ENCODE data around the gene NT5C1A. TPM values are rescaled to one million over a fixed set of nuclear protein-coding genes. Genes with fewer than 3 reads are reported as not detected.

Gene NT5C1A
- total RNA-seq, 2 donors from 2014 or later, result 0.31 to 0.70 TPM

DNA sequence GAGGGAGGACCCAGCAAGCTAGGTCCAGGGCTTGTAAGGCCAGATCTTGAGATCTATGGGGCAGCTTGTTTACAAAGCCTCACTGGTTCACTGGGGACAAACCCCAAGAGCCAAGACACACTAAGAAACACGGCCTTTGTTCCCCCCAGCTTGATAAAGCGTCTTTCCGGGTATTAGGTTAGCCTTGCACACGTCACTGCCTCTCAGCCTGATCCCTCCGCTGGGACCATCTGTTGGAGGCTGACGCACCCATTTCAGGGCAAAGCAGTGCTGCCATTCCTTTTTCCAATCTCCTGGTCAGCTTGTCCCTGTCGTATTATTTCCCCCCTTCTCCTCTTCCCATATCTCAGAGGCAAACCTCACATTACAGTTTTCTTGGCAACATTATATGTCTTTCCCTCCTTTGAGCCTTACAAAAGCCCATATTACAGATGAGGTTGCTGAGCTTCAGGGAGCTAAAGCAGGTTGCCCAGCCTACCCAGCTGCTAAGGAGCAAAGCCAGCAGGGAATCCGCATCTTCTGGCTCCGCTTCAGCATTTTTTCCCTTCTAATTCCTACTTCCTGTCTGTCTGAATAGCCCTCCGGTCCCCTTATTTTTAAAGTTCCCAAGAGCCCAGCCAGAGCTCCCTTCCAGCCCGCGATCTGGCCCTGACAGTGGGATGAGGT, 36.6 kb downstream of the NT5C1A start:
- H3K27me3 Mint-ChIP-seq, result peaks cover 58% of the 10 kb centered on the region
- no peaks in the 10 kb centered on the region for H3K9me3 ChIP-seq (ENCODE audit: control insufficient read depth, low read length, poor library complexity, severe bottlenecking)
- H3K27ac Mint-ChIP-seq, result no peak overlapping the region
- no peak for ATAC-seq
- H3K4me1 Mint-ChIP-seq, result peaks cover 15% of the 10 kb centered on the region
- DNase-seq, result no peak
- H3K4me3 Mint-ChIP-seq, result no peak overlapping the region
- H3K36me3 Mint-ChIP-seq (ENCODE audit: low read depth), result peaks cover 2% of the 10 kb centered on the region

DNA sequence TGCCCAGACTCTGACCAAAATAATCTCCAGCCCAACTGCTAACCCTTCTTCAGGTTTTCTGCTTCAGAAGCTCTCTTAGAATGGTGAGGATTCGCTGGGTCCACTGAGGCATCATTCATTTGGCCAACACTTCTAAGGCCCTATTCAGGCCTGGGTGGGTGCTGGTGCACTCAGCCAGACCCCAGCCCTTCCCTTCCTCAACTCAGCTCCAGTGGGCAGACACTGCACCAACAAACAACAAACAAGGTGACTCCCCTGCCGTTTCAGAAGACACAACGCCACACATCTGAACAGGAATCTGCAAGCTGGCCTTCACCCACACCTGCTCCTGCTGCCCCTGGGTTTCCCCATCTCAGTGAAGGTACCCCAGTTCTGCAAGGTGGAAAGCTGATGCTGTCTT, 38.5 kb downstream of the NT5C1A start:
- H3K36me3 Mint-ChIP-seq (ENCODE audit: low read depth), result peaks cover 2% of the 10 kb centered on the region
- ATAC-seq, result no peak
- no peak for DNase-seq
- no peak overlapping the region for H3K27ac Mint-ChIP-seq
- H3K4me1 Mint-ChIP-seq, result peaks cover 15% of the 10 kb centered on the region
- peaks cover 60% of the 10 kb centered on the region for H3K27me3 Mint-ChIP-seq
- no peaks in the 10 kb centered on the region for H3K9me3 ChIP-seq (ENCODE audit: control insufficient read depth, low read length, poor library complexity, severe bottlenecking)
- no peak overlapping the region for H3K4me3 Mint-ChIP-seq

DNA sequence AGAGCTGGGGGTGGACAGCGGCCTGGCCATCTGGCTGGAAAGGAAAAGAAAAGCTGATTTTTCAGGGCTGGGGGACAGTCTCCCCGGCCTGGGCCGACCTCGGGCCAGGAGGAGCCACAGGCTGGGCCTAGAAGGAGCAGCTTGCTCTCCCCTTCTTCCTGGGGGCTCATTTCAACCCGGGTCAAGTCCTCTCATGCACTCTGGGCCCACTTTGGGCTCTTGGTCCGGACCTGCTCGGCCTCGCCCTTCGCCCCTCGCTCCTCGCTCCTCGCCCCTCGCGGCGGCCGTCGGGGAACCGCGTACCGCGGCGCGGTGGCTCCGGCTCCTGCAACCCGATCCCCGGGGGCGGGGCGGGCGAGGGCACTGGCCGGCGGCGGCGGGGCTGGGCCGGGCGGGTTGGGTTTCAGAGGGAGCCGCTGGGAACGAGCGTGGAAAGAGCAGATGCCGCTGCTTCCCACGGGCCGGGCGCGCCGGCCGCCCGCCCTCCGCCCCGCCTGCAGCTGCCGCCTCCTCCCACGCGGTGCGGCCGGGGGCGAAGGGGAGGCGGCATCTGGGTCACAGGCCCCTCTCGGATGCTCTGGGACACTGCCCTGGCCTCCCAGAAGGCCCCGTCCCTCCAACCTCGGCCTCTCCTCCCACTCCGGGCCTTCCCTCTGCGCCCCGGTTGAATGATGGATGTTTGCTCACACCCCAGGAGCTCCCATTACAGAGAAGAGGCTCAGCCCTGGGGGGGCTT, 39.1 kb downstream of the NT5C1A start:
- Mint-ChIP-seq H3K27me3 (peaks cover 56% of the 10 kb centered on the region), H3K4me1 (peaks cover 15% of the 10 kb centered on the region), H3K4me3 (no peak overlapping the region), H3K36me3 (ENCODE audit: low read depth) (peaks cover 2% of the 10 kb centered on the region), H3K27ac (no peak overlapping the region)
- no peaks in the 10 kb centered on the region for H3K9me3 ChIP-seq (ENCODE audit: control insufficient read depth, low read length, poor library complexity, severe bottlenecking)
- ATAC-seq, result no peak
- DNase-seq, result no peak

DNA sequence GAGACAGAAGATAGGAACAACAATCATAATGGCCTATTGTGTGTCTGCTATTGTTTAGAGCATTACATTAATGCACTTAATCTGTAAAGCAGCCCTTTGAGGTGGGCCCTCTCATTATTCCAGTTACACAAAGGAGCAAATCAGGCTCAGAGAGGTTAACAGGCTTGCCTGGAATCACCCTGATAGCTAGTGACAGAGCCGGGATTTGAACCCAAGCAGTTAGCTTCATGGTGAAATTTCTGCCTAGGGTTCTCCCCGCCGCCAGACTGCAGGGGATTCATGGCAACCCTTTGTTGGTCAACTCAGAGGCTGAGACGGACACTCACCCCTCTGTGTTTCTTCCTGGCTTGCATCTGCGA, 39.6 kb downstream of the NT5C1A start:
- H3K27ac Mint-ChIP-seq, result no peak overlapping the region
- no peaks in the 10 kb centered on the region for H3K9me3 ChIP-seq (ENCODE audit: control insufficient read depth, low read length, poor library complexity, severe bottlenecking)
- no peak for DNase-seq
- H3K36me3 Mint-ChIP-seq (ENCODE audit: low read depth), result peaks cover 2% of the 10 kb centered on the region
- H3K4me1 Mint-ChIP-seq, result peaks cover 15% of the 10 kb centered on the region
- no peak overlapping the region for H3K4me3 Mint-ChIP-seq
- H3K27me3 Mint-ChIP-seq, result peaks cover 51% of the 10 kb centered on the region
- no peak for ATAC-seq

DNA sequence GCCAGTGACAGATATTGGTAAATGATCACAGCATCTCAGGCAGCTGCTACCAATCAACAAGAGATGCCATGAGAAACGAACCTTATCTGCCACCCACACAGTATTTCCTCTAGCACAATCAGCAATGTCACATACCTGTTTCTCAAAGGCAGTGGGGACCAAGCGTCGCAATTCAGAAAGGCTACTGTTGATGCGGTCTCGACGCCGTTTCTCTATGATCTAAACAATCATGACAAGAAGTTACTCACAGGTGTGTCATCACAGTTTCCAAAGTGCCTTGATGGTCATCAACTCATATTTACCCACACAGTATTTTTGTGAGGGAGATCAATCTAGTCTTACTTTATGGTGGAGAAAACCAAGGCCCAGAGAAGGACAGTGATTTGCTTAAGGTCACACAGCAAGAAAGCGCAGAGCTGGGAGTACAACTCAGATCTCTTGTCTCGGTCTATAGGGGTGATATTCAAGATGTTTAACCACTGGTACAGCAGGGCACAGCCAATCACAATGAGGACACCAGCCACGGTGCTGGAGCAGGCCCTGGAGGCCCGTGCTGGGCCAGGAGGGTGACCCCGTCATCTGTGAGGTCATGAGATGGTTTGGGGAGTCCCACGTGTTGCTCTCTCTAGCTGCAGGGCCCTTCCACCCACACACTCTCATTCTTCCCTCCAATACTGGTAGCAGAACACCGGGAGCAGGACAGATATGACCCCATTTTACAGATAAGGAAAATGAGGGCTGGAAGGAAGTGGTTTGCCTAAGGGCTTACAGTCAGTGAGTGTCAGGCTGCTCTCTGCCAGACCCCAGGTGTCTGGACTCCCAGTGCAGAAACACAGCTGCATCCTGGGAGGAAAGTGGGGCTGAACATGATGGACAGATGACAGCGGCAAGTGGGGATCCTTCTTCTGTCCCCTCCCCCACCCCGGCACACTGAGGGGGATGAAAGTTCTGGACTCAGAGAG, 40.3 kb downstream of the NT5C1A start:
- Mint-ChIP-seq H3K27ac (no peak overlapping the region), H3K27me3 (peaks cover 47% of the 10 kb centered on the region), H3K4me1 (peaks cover 15% of the 10 kb centered on the region), H3K4me3 (no peak overlapping the region), H3K36me3 (ENCODE audit: low read depth) (peaks cover 2% of the 10 kb centered on the region)
- no peak for DNase-seq
- no peaks in the 10 kb centered on the region for H3K9me3 ChIP-seq (ENCODE audit: control insufficient read depth, low read length, poor library complexity, severe bottlenecking)
- peak; percentile 32 for ATAC-seq

DNA sequence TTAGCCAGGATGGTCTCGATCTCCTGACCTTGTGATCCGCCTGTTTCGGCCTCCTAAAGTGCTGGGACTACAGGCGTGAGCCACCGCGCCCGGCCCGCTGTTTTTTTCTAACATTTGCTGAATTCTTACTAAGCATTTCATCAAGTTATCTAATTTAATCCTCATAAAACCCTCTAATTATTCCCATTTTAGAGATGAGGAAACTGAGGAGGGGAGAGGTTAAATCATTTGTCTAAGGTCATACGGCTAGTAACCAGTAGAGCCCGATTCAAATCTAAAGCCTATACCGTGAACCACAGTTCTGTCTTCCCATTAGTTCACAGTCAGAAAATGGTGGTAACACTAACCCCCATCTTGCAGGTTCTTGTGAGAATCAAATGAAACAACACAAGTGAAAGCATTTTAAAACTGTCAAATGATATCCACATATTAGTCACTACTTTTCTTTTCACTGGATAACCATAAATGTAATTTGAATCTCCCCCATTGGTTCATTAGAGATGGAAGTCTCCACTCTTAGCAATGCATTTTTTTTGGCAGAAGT, 43.0 kb downstream of the NT5C1A start:
- Mint-ChIP-seq H3K36me3 (ENCODE audit: low read depth) (peaks cover 2% of the 10 kb centered on the region), H3K4me1 (peaks cover 17% of the 10 kb centered on the region), H3K27ac (no peak overlapping the region), H3K27me3 (peaks cover 34% of the 10 kb centered on the region), H3K4me3 (no peak overlapping the region)
- DNase-seq, result no peak
- no peaks in the 10 kb centered on the region for H3K9me3 ChIP-seq (ENCODE audit: control insufficient read depth, low read length, poor library complexity, severe bottlenecking)
- ATAC-seq, result no peak

DNA sequence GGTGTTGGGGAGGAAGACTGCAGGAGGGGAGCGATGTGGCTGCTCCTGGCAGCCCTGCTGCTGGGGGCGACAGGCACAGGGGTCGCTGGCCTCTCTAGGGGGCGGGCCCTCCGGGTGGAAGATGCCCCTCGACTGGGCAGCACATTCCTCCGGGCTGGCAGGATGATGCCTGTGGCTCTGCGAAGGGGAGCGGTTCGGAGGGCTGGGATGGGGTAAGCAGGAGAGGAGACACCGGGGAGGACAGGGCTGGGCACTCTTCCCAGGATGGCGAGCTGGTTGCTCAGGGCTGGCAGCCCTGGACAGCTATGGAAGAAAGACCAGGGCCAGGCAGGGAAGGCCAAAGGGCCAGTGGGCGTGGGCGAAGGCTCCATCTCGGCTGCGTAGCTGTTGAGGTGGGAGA, 45.3 kb downstream of the NT5C1A start:
- no peak overlapping the region for H3K4me3 Mint-ChIP-seq
- no peak overlapping the region for H3K27ac Mint-ChIP-seq
- H3K9me3 ChIP-seq (ENCODE audit: control insufficient read depth, low read length, poor library complexity, severe bottlenecking), result no peaks in the 10 kb centered on the region
- DNase-seq, result no peak
- H3K36me3 Mint-ChIP-seq (ENCODE audit: low read depth), result peaks cover 4% of the 10 kb centered on the region
- H3K27me3 Mint-ChIP-seq, result peaks cover 38% of the 10 kb centered on the region
- ATAC-seq, result no peak
- H3K4me1 Mint-ChIP-seq, result peaks cover 10% of the 10 kb centered on the region

DNA sequence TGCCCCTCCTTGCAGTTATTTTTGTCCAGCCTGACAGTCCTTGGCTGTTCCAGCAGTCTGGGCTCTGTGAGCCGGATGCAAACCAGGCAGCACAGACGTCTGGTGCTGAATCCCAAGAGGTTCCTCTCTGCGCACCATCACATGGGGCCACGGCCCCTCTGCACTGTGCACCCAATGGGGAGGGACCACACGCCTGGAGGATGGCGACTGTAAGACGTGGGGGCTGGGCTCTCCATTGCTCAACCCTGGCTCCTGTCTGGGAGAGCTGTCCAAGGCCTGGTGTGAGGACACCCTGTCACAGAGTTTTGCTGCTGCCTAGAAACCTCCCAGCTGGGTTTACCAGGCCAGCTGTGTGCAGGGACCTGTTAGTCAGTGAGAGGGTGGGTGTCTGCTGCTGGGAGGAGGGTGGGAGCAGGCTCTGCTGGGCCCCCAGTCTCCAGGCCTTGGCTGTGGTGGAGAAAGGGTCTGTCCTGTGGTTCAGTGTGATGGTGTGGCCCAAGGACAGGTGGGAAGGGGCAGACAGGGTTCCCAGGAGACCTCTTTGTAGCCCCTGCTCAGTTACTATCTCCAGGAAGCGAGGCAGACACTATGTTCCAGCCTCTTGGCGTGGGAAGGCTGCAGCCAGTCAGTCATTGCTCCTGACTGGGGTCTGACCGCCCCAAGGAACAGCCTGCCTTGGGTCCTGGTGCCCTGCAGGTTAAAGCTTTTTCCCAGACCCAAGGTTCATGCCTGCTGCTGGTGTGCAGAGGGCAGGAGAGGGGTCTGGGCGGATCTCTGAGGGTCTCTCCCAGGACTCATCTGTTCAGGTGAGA, 46.2 kb downstream of the NT5C1A start:
- no peaks in the 10 kb centered on the region for H3K9me3 ChIP-seq (ENCODE audit: control insufficient read depth, low read length, poor library complexity, severe bottlenecking)
- ATAC-seq (no peak), DNase-seq (no peak)
- no peak overlapping the region for H3K27ac Mint-ChIP-seq
- H3K27me3 Mint-ChIP-seq, result peaks cover 29% of the 10 kb centered on the region
- peaks cover 4% of the 10 kb centered on the region for H3K4me1 Mint-ChIP-seq
- H3K4me3 Mint-ChIP-seq, result no peak overlapping the region
- H3K36me3 Mint-ChIP-seq (ENCODE audit: low read depth), result peaks cover 4% of the 10 kb centered on the region

DNA sequence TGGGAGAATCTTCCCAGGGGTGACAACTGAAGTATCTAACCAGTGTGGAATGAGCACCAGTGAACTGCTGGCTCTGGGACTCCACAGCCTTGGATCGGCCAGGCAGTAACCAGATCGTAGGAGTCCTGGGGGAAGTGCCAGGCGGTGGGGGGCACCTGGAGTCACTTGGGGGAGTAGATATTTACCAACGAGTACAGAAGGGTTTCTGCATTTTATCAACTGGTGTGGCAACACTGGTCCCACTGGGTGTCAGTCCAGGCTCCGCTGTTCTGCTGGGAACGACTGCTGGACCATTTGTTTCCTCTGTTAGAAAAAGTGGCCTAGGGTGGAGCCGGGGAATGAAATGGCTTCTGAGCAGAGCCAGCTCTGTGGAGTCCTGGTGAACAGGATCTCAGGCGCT, 46.9 kb downstream of the NT5C1A start:
- H3K9me3 ChIP-seq (ENCODE audit: control insufficient read depth, low read length, poor library complexity, severe bottlenecking), result no peaks in the 10 kb centered on the region
- Mint-ChIP-seq H3K27me3 (peaks cover 24% of the 10 kb centered on the region), H3K4me3 (no peak overlapping the region), H3K36me3 (ENCODE audit: low read depth) (peaks cover 4% of the 10 kb centered on the region), H3K4me1 (peaks cover 4% of the 10 kb centered on the region), H3K27ac (no peak overlapping the region)
- ATAC-seq, result no peak
- no peak for DNase-seq

DNA sequence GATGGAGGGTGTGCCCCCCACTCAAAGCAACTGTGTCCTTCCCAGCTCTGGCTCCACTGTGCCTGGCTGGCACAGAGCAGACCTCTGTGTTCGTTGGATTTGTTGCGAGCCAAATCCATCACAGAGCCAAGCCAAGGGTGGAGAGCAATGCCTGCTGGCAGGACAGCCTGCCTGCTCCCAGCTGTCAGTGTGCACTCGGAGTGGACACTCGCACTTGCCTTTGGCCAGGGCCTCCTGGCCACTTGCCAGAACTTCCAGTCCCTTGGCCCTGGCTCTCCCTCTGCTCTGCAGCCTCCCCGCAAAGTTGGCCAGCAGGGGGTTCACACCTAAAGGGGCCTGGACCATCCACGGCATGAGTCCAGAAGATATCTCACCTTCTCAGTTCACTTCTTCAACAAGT, 48.9 kb downstream of the NT5C1A start:
- H3K9me3 ChIP-seq (ENCODE audit: control insufficient read depth, low read length, poor library complexity, severe bottlenecking), result no peaks in the 10 kb centered on the region
- no peak overlapping the region for H3K27ac Mint-ChIP-seq
- ATAC-seq (no peak), DNase-seq (no peak)
- H3K27me3 Mint-ChIP-seq, result peaks cover 28% of the 10 kb centered on the region
- peaks cover 4% of the 10 kb centered on the region for H3K36me3 Mint-ChIP-seq (ENCODE audit: low read depth)
- peaks cover 2% of the 10 kb centered on the region for H3K4me1 Mint-ChIP-seq
- H3K4me3 Mint-ChIP-seq, result no peak overlapping the region

DNA sequence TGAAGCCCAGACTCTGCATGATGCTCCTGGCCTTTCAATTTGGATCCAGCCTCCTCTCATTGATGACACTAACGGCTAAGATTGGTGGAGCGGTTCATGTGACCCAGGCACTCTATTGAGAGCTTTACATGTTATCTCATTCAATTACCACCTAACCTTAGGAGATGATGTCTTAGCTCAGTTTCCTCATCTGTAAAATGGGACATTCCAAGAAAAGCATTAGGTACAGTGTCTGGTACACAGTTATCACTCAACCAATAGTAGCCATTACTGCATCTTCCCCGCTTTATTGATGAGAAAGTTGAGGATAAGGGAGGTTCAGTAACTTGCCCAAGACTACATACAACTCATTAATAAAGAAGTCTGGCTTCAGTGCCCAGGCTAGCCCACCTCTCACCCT, 49.5 kb downstream of the NT5C1A start:
- DNase-seq (no peak), ATAC-seq (no peak)
- H3K4me3 Mint-ChIP-seq, result no peak overlapping the region
- peaks cover 28% of the 10 kb centered on the region for H3K27me3 Mint-ChIP-seq
- H3K4me1 Mint-ChIP-seq, result peaks cover 2% of the 10 kb centered on the region
- H3K36me3 Mint-ChIP-seq (ENCODE audit: low read depth), result peaks cover 4% of the 10 kb centered on the region
- no peaks in the 10 kb centered on the region for H3K9me3 ChIP-seq (ENCODE audit: control insufficient read depth, low read length, poor library complexity, severe bottlenecking)
- no peak overlapping the region for H3K27ac Mint-ChIP-seq

DNA sequence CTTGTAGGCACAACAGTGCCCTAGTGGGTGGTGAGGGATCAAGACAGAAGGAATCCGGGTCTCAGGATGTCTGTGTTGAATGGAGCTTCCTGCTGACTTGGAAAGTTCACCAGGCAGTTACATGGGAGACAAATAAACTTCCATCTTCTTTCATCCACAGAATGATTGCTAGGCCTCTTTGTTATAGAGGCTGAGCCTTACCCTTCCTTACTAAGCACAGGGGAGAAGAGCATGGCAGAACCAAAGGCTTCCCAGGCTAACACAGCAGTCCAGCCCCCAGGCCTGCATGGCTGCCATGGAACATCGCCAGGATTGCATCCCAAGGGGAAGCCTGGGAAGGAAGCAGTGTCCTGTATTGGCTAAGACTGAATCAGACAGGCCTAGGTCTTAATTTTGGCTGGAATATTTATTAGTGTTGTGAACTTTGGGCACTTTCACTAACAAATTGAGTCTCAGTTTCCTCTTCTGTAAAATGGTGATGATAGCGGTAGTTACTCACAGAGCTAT, 51.2 kb downstream of the NT5C1A start:
- H3K9me3 ChIP-seq (ENCODE audit: control insufficient read depth, low read length, poor library complexity, severe bottlenecking), result no peaks in the 10 kb centered on the region
- no peak overlapping the region for H3K4me3 Mint-ChIP-seq
- ATAC-seq, result no peak
- peaks cover 4% of the 10 kb centered on the region for H3K36me3 Mint-ChIP-seq (ENCODE audit: low read depth)
- no peak for DNase-seq
- peaks cover 36% of the 10 kb centered on the region for H3K27me3 Mint-ChIP-seq
- no peak overlapping the region for H3K27ac Mint-ChIP-seq
- peaks cover 2% of the 10 kb centered on the region for H3K4me1 Mint-ChIP-seq

Data from T-helper 17 cell (primary cell).